Left colon (tissue), 2 donors: ENCODE data around the gene SYT2. TPM values are rescaled to one million over a fixed set of nuclear protein-coding genes. Genes with fewer than 3 reads are reported as not detected.
A peak's percentile ranks its signal among the peaks of the same experiment; 100 is the strongest.
"Not testable (repeated sequence)": the region's sequence is repeated elsewhere in the genome, so short reads cannot be mapped to it uniquely, and the experiment has no call there.

Experiments
- ATAC-seq: fragments of 200-7000 bp; cut with Tn5 transposase; one replicate; pipeline ENCODE4 v1.9.1; 2020; ENCODE audit warnings: mild to moderate bottlenecking, moderate library complexity
- DNase-seq, 2 donors: peaks; one replicate each; pipeline ENCODE4 v3.0.0-alpha.2; 2020
- intact Hi-C, 2 donors: fragments of 100-400 bp; cut with DNase I in 1 of 2; cut with micrococcal nuclease in 1 of 2; formaldehyde crosslinking; loops; one replicate each; pipeline versions ENCODE4 v1.11.2 to v1.14.0; 2022; cut with DNase I, micrococcal nuclease
- total RNA-seq, 2 donors: library from RNA; stranded (reverse); fragmentation: NEBNext Ultra II Directional; extraction: Animal tissue kit (Norgen Biotek cat#: 25700); gene quantifications; one replicate each; pipeline ENCODE4 v1.2.1, GENCODE V29; 2021
- donor health status: DM: no; HTN: no; CAD: no.
- donor health status: DM: yes; HTN: yes; CAD: no.

The SYT2 gene
- total RNA-seq, 2 donors from 2014 or later: 0.06 to 0.42 TPM

DNA sequence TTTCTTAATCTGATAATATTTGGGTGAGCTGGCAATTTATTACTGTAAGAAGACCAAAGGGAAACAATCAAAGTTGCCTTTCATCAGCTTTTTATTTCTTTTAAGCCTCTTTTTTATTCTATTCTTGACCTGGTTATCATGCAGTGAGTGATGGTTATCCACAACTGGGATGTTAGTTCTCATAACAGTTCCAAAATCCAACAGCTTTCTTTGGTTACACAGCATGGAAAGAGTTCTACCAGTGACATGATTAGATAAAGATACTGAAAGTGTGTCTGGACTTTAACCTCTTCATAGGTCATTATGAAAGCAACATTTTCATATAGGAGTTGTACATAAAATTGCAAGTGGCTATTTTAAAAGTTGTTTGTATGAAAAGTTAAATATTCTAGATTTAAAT is 163.0 kb downstream of the SYT2 start:
- DNase-seq: no peak
- intact Hi-C loops: no loop called here
- ATAC-seq: peak; percentile 61

DNA sequence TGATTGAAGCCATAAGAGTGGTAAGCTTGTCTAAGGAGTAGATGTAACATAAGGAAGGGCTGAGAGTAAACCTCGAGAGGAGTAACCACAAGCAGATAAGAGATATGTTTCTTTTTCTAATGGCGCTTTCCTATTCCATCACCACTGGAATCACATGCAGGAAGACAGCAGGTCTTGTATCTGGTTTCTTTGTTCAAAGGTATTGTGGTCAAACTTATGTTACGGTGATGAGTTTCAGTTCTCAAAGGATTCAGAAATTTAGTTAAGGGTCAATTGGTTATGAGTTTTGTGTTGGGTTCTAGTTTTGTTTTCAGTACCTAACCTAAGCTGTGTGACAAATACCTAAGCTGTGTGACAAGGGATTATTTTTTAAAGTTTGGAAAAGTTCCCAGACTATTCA is 163.5 kb downstream of the SYT2 start:
- DNase-seq, ATAC-seq, intact Hi-C loops: not testable (repeated sequence)

DNA sequence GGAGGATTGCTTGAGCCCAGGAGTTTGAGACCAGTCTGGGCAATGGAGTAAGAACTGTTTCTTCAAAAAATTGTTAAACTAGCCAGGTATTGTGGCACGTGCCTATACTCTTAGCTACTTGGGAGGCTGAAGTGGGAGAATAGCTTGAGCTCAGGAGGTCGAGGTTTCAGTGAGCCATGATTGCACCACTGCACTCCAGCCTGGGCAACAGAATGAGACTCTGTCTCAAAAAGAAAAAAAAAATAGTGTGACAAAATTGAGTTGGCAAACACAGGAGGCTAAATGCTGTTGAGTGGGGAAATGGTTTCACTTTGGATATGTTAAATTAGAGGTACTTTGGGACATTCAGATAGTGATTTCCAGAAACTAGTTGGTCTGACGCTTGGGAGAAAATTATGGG is 163.9 kb downstream of the SYT2 start:
- ATAC-seq, intact Hi-C loops, DNase-seq: not testable (repeated sequence)

DNA sequence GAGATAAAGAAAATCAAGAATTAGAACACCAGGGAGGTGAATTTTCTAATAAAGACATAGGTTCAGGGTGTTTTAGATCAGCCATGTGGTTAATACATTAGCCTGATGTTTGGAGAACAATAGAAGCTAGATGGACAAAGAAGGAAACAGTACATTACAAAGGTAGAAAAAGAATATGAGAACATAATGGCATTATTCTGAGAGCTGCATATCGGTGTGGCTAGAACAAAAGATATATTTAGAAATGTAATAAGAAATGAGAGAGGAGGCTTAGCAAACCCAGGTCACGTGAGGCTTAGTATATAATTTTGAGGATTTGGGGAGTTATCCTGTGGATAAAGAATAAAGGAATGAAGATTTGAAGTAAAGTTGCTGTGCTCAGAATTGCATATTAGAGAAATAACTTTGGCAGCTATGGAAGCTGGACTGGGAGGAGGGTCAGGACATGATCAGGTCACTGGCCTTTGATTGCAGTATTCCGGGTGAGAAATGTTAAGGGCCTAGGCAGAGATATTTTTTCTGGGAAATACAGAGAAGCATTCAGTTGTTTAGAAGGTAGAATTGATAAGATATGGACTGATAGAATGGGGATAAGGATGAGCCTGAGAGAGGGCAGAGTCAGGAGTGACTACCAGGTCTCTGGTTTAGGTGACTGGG is 164.5 kb downstream of the SYT2 start:
- ATAC-seq, intact Hi-C loops, DNase-seq: not testable (repeated sequence)

DNA sequence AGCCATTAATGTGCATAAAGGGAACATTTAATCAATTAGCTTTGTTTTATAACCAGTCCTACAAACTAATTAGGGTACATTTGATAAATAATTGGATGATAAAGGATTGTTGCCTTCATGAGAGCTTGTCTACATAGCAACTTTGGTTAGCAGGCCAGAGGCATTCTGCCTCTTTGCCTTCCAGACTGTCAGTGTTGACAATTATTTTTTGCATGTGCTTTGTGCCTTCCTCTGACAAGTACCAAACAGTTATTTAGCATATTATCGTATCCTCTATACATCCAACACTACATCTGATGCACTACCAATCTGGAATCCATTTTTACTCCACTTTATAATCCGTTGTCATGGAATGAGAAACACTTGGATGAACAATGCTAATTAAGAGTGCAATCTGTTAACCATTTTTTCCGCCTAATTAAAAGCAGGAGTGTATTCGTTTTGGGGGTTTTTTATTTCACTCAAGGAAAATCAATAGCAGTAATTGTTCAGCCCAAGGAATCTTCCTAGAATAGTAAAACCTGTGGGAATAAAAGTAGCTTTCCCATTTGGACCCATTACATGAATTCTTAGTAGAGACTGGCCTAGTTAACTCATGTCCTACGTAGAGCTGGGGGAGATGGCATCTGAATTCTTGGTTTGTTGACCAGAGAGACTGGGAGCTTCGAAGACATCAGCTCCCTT is 165.3 kb downstream of the SYT2 start:
- DNase-seq, intact Hi-C loops, ATAC-seq: not testable (repeated sequence)

DNA sequence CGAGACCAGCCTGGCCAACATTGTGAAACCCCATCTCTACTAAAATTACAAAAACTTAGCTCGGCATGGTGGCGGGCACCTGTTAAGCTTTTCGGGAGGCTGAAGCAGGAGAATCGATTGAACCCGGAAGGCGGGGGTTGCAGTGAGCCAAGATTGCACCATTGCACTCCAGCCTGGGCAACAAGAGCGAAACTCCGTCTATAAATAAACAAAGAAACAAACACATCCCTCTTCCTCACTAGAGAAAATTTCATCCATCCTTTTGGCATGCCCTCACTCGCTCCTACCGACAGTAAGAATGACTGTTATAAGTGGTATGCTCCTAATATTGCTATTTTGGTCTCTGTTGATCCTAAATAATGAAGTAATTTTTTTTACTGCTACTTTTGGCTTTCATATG is 166.7 kb downstream of the SYT2 start:
- intact Hi-C loops, DNase-seq, ATAC-seq: not testable (repeated sequence)

DNA sequence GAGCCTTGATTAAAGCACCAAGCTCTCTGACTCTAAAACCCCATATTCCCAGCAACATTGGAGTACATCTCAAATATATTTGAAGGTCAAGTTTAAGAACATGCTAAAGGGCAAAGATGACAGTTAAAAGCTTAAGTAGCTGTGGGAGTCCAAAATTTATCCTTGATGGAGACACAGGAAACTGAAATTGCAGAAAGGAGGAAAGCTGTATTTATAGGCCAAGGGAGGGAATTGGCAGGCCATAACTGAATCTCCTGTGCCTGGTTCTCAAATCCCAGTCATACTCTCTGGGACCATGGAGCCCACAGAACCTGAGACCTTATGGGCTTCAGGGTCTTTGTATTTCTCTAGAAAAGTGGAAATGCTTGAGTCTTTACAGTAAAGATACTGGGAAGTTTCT is 167.8 kb downstream of the SYT2 start:
- intact Hi-C loops, ATAC-seq, DNase-seq: not testable (repeated sequence)

DNA sequence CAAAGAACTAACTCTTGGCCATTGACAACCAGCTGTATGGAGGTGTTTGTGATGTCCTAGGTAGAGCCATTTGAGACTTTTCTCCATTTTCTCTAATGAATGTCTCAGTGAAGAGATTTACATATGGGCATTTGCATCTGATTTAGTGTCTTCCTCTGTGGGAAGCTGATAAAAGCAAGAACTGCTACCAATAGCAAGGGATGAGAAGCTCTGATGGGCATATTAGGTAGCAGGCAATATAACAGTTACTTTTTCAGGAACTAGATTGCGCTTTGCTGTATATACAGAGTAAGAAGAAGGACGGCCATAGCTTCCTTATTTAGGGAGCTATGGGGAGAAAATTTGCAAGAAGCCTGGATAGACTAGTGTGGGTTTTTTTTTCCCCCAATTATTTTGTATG is 169.4 kb downstream of the SYT2 start:
- intact Hi-C loops, DNase-seq, ATAC-seq: not testable (repeated sequence)

Other genes starting within 250 kb of the SYT2 start
- 10 to 100 TPM; 63.1 to 65.5 TPM for gene KDM5B, start 98.0 kb upstream of the SYT2 start, total RNA-seq
- gene PCAT6, start 100.5 kb upstream of the SYT2 start, total RNA-seq: 1 to 10 TPM; 1.2 to 1.4 TPM
- gene RABIF, start 178.7 kb upstream of the SYT2 start, total RNA-seq: 10 to 100 TPM; 12.0 to 14.3 TPM
- 10 to 100 TPM; 28.9 to 35.0 TPM for gene KLHL12, start 216.8 kb upstream of the SYT2 start, total RNA-seq
- 10 to 100 TPM; 69.7 to 90.4 TPM for gene ADIPOR1, start 247.9 kb upstream of the SYT2 start, total RNA-seq